GM19099 (cell line): ENCODE measurements around the gene CYP1A1.

Experiments
- POLR2A ChIP-seq: IDR thresholded peaks from 3 replicates; pipeline ENCODE4 v1.6.1; 2011; ENCODE audit warnings: low read depth; ENCODE audit not compliant: insufficient read length; ENCODE audit errors: extremely low read depth

The CYP1A1 gene

DNA sequence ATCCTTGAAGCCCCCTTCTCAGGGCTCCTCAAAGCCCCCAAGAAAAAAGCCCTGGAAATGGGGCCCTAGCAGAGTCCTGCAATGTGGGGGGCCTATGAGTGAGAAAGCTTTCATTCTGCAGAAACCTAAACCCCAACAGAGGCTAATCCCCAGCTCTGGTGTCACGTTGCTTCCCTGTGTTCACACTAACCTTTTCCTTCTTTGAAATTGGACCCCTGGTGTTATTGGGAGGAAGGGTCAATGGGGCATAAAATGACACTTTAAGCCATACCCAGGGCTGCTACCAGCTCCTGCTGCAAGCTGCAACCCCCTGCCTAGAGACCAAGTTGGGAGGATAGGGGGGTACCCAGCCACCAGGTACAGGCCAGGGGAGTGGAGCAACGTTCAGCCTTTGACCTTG, 25.4 kb upstream of the CYP1A1 start:
- TF ChIP-seq POLR2A, result no peak

DNA sequence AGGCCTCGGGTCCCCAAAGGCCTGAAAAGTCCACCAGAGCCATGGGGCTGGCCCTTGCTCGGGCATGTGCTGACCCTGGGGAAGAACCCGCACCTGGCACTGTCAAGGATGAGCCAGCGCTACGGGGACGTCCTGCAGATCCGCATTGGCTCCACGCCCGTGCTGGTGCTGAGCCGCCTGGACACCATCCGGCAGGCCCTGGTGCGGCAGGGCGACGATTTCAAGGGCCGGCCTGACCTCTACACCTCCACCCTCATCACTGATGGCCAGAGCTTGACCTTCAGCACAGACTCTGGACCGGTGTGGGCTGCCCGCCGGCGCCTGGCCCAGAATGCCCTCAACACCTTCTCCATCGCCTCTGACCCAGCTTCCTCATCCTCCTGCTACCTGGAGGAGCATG, 24.5 kb upstream of the CYP1A1 start:
- TF ChIP-seq POLR2A, result no peak

DNA sequence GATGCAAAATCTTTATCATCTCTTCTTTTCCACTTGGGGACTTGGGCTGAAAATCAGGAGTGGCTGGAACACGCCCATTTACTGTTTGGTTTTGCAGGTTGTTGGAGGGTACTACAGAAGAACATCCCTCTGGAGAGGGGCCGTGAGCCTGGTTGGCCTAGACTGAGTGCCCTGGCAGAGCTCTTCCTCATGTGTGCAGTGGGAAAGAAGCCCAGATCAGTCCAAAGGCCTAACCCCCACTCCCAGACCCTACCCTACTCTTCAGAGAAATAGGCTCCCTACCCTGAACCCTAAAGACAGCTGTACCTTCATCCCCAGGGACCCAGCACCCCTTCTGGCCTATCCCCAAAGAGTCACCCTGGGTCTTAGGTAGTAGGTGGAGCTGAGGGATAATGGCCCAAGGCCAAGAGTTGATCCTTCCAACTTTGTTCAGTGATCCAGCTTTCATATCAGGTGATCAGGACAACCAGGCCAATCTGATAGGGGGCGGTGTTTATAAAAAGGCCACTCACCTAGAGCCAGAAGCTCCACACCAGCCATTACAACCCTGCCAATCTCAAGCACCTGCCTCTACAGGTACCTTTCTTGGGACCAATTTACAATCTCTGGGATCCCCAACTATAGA, 23.1 kb upstream of the CYP1A1 start, which contains the start of gene CYP1A2:
Gene CYP1A2, plus strand, starts transcription at position 524 of the 625 bp plus-strand sequence. CDS start 894 bp downstream, outside the sequence.
- TF ChIP-seq POLR2A, result no peak

- no peak for TF ChIP-seq POLR2A
These were observed 21.1 kb upstream of the CYP1A1 start for GRCh38 chr15:74746389-74746788.

- TF ChIP-seq POLR2A, result no peak
These were observed 17.1 kb upstream of the CYP1A1 start for GRCh38 chr15:74742422-74742821.

DNA sequence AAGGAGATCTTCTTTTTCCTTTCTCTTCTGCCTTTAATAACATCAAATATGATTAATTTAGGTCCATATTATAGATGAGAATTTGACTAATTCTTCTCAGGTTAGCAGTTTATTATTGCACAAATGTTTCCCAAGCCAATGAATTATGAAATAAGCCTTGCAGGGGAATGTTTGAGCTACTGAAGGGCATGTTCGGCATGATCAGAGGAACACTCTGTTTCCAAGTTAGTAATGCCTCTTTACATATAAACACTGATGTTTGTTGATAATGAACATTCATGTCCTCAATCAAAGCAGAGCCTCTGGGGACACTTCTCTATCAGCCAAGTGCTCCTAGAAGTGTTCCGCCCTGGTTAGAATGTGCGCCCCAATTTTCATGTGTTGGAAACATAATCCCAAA, 10.0 kb upstream of the CYP1A1 start:
- no peak for TF ChIP-seq POLR2A

- TF ChIP-seq POLR2A, result no peak
These were observed 7.9 kb upstream of the CYP1A1 start for GRCh38 chr15:74733269-74733668.

GRCh38 chr15:74732846-74733245, 7.5 kb upstream of the CYP1A1 start:
- no peak for TF ChIP-seq POLR2A

- no peak for TF ChIP-seq POLR2A
These were observed 5.4 kb upstream of the CYP1A1 start for GRCh38 chr15:74730619-74731316.

DNA sequence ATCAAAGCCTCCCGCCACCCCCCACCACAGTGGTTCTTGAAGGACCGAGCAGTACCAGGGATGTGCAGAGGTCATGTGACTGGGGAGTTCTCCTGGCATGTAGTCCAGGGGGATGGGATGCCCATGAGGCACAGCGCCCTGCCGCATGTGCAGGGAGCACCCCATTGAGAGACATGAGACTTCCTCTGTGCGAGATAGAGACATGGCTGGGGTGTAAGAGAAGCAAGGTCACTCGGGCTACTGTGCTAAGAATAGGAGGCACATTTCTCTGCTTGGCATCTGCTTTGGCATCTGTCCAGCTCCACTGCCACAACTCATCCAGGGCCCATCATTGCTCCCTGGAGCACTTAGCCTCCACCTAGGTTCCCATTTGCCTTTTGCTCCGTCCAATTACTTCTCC, 2.4 kb upstream of the CYP1A1 start:
- TF ChIP-seq POLR2A, result no peak

DNA sequence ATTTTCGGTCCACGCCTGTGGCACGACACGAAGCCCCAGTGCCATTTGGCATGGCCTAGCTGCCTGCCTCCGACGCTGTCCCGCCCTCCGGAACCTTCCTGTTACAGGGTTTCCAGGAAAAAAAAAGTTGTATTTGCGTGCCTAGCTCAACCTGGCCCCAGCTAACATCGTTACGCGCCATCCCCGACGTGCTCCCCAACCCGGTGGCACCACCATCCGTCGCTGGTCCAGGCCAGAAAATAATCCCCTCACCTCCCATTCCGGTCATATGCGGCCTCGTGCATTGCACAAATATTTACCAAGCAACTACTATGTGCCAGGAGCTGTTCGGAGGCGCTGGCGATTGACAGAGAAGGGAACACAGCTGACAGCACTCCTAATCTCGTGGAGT, 1.4 kb upstream of the CYP1A1 start:
- no peak for TF ChIP-seq POLR2A

DNA sequence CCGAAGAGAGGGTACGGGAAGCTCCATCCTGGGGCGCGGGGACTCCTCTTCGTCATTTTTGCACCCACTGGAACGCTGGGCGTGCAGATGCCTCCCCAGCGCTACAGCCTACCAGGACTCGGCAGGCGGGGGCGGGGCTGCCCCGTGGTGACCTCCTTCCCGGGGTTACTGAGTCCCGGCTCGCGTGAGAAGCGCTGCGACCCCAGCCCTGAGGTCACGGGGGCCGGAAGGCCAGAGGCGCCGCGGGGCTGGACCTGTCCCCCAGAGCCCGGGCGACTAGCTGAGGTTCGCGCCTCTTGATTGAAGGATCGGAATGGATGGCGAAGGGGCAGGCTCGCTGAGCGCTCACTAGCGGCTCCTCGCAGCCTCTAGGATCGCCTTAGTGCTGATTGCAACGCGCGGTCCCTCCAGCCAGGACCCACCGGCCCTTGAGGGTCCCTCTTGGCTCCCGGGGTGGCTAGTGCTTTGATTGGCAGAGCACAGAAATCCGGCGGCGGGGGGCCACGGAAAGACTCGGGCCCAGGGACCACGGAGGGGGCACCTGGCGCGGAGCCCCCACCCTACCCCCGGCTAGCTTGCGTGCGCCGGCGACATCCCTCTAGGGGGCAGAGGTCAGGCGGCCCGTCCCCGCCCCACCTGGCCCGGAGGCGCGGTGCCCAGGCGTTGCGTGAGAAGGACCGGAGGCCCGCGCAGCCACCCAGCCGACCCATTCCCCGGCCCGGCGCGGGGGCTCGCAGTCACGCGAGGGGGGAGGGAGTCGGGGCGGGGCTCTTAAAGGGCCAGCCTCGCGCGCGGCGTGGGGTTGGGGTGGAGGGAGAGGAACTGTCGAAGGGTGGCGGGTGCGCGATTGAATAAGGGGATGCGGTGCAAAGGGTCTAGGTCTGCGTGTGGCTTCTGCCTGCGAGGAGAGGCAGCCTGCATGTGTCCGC, 781 bp upstream of the CYP1A1 start:
- no peak for TF ChIP-seq POLR2A

DNA sequence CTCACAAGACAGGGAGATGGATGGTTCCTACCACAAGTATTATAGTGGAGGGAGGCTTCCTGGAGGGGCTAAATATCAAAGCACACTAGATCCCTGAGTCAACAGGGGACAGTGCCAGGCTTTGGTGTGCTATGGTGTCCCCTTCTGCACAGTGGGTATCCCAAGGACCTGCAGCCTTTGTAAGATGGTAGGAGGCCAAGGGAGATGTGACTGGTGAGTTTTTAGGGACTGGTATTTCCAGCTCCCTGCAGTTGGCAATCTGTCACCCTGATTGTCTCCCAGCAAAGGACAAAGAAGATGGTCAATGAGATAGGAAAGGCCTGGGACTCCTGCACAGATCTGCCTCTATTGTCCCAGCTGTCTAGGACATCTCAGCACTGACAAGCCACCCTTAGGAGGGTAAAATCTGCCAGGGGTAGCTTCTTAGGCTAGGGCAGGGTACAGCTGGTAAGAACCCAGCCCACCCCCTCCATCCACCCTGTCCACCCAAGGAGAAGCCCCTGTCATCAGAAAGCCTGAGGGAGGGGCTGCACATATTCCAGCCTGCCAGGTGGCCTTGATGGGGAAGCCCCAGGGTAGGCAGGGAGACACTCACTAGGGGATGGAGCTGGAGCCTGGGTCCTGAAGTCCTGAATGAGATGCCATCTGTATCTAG, 631 bp downstream of the CYP1A1 start:
- no peak for TF ChIP-seq POLR2A

DNA sequence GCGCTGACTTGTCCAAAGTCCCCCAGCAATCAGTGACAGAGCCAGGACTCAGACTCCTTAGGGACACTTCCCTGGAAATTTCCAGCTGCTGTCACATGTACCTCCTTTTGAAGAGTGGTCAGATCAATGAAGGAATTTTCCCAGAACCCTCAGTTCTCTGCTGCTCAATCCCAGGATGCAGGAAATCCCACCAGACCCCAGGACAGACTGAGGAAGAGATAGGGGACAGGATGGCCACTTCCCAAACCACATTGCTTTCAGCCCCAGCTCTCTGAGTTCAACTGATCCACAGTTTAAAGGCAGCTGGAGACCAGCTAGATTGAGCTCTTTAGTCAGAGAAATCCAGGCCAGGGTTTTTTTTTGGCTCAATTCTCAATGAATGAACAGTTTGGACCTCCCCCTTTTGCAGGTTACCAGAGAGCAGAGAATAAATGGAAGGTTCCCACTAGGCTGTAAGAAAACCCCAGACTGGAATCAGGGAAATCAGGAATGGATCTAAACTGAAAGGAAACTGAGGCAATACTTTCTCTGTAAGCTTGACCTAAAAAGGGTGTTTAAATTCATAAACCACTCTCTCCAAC, 1.5 kb downstream of the CYP1A1 start:
- no peak for TF ChIP-seq POLR2A

GRCh38 chr15:74723187-74723586, 2.1 kb downstream of the CYP1A1 start:
- TF ChIP-seq POLR2A, result no peak
